Measurements from ENCODE around the gene CHCT1. TPM values are rescaled to one million over a fixed set of nuclear protein-coding genes. Genes with fewer than 3 reads are reported as not detected.

CHCT1 gene
- total RNA-seq, 1 experiment from 2014 or later = not detected

GRCh38 chr17:60442271-60443173, 20.2 kb downstream of the CHCT1 start:
- DNase-seq = no peak
- Histone ChIP-seq H3K27me3 (ENCODE audit: control insufficient read depth, insufficient read depth, low read length) (no peaks in the 10 kb centered on the region), H3K4me3 (ENCODE audit: insufficient read depth, low read depth, low read length) (no peak overlapping the region), H3K36me3 (replicated peaks; ENCODE audit: control insufficient read depth, insufficient read depth, low read length) (no peaks in the 10 kb centered on the region; the same call in 1 of the 2 replicates)

DNA sequence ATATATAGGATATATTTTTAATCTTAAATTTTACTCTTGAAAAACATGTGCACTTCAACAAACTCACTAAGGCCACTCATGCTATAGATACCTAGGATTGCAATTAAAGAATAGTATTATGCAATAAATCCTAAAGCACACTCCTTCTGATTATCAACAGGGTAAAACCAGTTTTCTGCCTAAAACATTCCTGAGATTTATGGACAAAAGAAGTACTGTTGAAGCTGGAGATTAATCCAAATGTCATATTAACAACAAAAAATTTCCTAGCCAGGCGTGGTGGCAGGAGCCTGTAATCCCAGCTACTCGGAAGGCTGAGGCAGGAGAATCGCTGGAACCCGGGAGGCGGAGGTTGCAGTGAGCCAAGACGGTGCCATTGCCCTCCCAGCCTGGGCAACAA, 21.4 kb downstream of the CHCT1 start:
- Histone ChIP-seq H3K36me3 (replicated peaks; ENCODE audit: control insufficient read depth, insufficient read depth, low read length) (no peaks in the 10 kb centered on the region; the same call in 1 of the 2 replicates), H3K4me3 (ENCODE audit: insufficient read depth, low read depth, low read length) (no peak overlapping the region), H3K27me3 (ENCODE audit: control insufficient read depth, insufficient read depth, low read length) (no peaks in the 10 kb centered on the region)
- DNase-seq = no peak

DNA sequence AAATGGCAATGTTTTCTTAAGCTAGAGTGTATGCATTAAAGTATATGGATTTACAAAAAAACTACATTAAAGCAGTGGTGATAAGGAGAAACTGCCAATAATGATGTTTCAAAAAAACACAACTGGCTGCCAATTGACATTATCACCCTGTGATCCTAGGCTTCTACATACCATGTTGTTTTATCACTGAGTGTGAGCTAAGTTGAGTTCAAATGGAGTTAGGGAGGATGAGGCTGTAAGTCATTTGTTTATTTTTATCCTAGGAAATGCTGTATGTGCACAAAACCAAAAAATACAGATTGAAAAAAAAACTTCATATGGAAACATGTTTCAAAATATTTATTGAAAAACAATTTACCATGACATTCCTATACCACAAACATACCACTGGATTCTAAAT, 22.9 kb downstream of the CHCT1 start:
- Histone ChIP-seq H3K27me3 (ENCODE audit: control insufficient read depth, insufficient read depth, low read length) (no peaks in the 10 kb centered on the region), H3K4me3 (ENCODE audit: insufficient read depth, low read depth, low read length) (no peak overlapping the region), H3K36me3 (replicated peaks; ENCODE audit: control insufficient read depth, insufficient read depth, low read length) (no peaks in the 10 kb centered on the region; the same call in 1 of the 2 replicates)
- no peak for DNase-seq

- DNase-seq = no peak
- Histone ChIP-seq H3K27me3 (ENCODE audit: control insufficient read depth, insufficient read depth, low read length) (no peaks in the 10 kb centered on the region), H3K36me3 (replicated peaks; ENCODE audit: control insufficient read depth, insufficient read depth, low read length) (no peaks in the 10 kb centered on the region; the same call in 1 of the 2 replicates), H3K4me3 (ENCODE audit: insufficient read depth, low read depth, low read length) (no peak overlapping the region)
These were observed 25.1 kb downstream of the CHCT1 start for GRCh38 chr17:60447375-60447774.

GRCh38 chr17:60451071-60451470, 28.8 kb downstream of the CHCT1 start:
- Histone ChIP-seq H3K4me3 (ENCODE audit: insufficient read depth, low read depth, low read length) (no peak overlapping the region), H3K36me3 (replicated peaks; ENCODE audit: control insufficient read depth, insufficient read depth, low read length) (peaks cover 3% of the 10 kb centered on the region; the same call in 1 of the 2 replicates), H3K27me3 (ENCODE audit: control insufficient read depth, insufficient read depth, low read length) (no peaks in the 10 kb centered on the region)
- DNase-seq = no peak

- peaks cover 3% of the 10 kb centered on the region; the same call in 1 of the 2 replicates for H3K36me3 ChIP-seq (replicated peaks; ENCODE audit: control insufficient read depth, insufficient read depth, low read length)
These were observed 29.7 kb downstream of the CHCT1 start for GRCh38 chr17:60451965-60452364.

DNA sequence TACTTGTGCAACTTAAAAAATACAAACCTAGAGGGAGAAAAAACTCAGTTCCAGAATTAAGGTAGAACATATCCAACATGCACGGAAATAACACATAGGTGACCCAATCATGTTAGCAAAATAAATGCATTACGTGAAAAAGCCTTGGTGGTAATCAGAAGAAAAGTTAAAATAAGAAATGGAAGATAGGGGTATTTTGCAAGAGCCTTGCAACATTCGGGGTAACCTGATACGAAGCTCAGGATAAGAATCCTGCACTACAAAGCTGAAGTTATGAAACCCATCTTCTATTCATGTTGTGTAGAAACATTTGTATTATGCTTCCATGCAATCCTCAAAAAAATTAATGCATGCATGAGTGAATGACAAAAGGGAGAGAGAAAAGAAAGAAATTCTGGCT, 33.1 kb downstream of the CHCT1 start:
- peaks cover 3% of the 10 kb centered on the region; the same call in 1 of the 2 replicates for H3K36me3 ChIP-seq (replicated peaks; ENCODE audit: control insufficient read depth, insufficient read depth, low read length)
- no peaks in the 10 kb centered on the region for H3K27me3 ChIP-seq (ENCODE audit: control insufficient read depth, insufficient read depth, low read length)
- no peak for DNase-seq
- H3K4me3 ChIP-seq (ENCODE audit: insufficient read depth, low read depth, low read length) = no peak overlapping the region

More at GRCh38 chr17:60451965-60452364, 29.7 kb downstream of the CHCT1 start:
- Histone ChIP-seq H3K4me3 (ENCODE audit: insufficient read depth, low read depth, low read length) (no peak overlapping the region), H3K27me3 (ENCODE audit: control insufficient read depth, insufficient read depth, low read length) (no peaks in the 10 kb centered on the region)
- DNase-seq = no peak

DNA sequence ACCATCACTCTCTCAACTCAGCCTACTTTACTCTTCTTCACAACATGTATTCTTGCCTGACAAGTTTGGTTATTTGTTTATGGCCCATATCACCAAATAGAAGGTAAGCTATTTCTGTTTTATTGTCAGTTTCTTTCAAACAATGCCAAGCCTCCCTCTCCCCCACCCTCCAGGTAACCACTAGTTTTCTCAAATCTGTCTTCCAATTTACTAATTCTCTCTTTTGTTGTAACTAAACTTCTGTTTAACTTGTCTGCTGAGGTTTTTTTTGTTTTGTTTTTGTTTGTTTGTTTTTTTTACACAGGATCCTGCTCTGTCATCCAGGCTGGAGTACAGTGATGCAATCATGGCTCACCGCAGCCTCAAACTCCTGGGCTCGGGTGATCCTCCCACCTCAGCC, 34.9 kb downstream of the CHCT1 start:
- Histone ChIP-seq H3K27me3 (ENCODE audit: control insufficient read depth, insufficient read depth, low read length) (no peaks in the 10 kb centered on the region), H3K36me3 (replicated peaks; ENCODE audit: control insufficient read depth, insufficient read depth, low read length) (peaks cover 3% of the 10 kb centered on the region), H3K4me3 (ENCODE audit: insufficient read depth, low read depth, low read length) (no peak overlapping the region)
- no peak for DNase-seq

DNA sequence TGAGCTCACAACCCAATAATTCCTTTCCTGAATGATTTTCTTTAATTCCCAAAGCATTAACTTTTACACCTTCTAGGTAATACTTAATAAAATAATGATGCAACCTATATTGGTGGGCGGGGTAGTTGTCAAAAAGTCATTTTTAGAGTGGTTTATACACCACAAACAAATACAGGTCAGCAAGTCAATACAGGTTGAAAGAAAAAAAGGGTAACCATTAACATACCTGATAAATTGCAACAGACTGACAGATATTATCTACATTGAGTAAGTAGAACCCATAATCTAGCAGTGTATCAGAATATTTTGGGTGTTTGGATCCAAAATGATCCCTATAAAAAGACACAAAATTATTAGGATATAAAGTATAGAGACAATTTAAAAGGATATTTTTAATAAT, 39.3 kb downstream of the CHCT1 start:
- DNase-seq = no peak
- no peak overlapping the region for H3K4me3 ChIP-seq (ENCODE audit: insufficient read depth, low read depth, low read length)
- H3K36me3 ChIP-seq (replicated peaks; ENCODE audit: control insufficient read depth, insufficient read depth, low read length) = no peaks in the 10 kb centered on the region; the same call in 1 of the 2 replicates
- no peaks in the 10 kb centered on the region for H3K27me3 ChIP-seq (ENCODE audit: control insufficient read depth, insufficient read depth, low read length)

GRCh38 chr17:60463157-60463835, 41.0 kb downstream of the CHCT1 start:
- H3K27me3 ChIP-seq (ENCODE audit: control insufficient read depth, insufficient read depth, low read length) = no peaks in the 10 kb centered on the region
- H3K4me3 ChIP-seq (ENCODE audit: insufficient read depth, low read depth, low read length) = no peak overlapping the region
- no peak for DNase-seq
- H3K36me3 ChIP-seq (replicated peaks; ENCODE audit: control insufficient read depth, insufficient read depth, low read length) = no peaks in the 10 kb centered on the region; the same call in 1 of the 2 replicates

DNA sequence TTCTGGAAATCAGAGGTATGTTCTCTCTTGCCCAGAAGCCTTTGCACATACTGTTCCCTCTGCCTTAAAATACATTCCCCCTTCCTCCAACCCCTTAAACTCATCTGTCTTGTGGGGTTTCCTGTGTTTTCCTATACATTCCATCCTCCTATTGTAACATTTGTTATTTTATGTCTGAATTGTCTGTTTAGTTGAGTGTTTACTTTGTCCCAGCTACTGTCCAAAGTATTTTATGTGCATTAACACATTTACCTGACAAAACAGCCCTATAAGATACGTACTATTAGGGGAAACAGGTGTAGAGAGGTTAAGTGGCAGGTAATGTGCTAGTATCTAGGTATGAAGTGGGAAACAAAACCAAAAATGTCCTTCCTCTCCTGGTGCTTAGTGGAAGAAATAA, 42.1 kb downstream of the CHCT1 start:
- no peak for DNase-seq
- Histone ChIP-seq H3K4me3 (ENCODE audit: insufficient read depth, low read depth, low read length) (no peak overlapping the region), H3K27me3 (ENCODE audit: control insufficient read depth, insufficient read depth, low read length) (no peaks in the 10 kb centered on the region), H3K36me3 (replicated peaks; ENCODE audit: control insufficient read depth, insufficient read depth, low read length) (no peaks in the 10 kb centered on the region; the same call in 1 of the 2 replicates)

DNA sequence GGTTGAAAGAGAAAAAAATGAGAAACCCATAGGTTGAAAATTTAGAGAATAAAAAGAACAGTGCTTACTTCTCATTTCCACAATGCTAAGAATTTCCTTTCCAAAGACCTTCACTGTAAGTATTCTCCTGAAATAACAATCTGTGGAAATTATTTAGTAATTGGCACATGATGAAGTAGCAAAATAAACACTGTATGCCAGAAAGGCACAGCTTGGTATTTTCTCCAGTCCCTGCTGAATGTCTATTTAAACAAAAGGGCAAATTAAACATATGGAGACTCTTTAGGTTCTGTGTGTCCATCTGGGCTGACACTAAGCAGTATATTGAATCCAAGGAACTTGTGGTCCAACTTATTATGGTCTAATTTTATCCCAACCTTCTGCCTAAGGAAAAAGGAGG, 46.1 kb downstream of the CHCT1 start:
- H3K4me3 ChIP-seq (ENCODE audit: insufficient read depth, low read depth, low read length) = no peak overlapping the region

DNA sequence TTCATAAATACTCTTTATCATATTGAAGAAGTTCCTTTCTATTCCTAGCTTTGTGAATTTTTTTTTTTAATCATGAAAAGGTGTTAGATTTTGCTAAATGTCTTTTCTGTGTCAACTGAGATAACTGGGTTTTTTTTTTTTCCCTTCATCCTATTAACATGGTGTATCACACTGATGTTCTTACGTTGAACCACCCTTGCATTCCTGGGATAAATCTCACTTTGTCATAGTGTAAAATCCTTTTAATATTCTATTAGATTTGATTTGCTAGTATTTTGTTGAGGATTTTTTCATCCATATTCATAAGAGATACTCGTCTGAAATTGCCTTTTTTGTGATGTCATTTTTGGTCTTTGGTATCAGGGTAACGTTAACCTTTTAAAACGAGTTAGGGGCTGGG, 49.2 kb downstream of the CHCT1 start:
- no peaks in the 10 kb centered on the region for H3K27me3 ChIP-seq (ENCODE audit: control insufficient read depth, insufficient read depth, low read length)
- no peak for DNase-seq
- H3K4me3 ChIP-seq (ENCODE audit: insufficient read depth, low read depth, low read length) = no peak overlapping the region
- H3K36me3 ChIP-seq (replicated peaks; ENCODE audit: control insufficient read depth, insufficient read depth, low read length) = no peaks in the 10 kb centered on the region

More for the DNA sequence above, 46.1 kb downstream of the CHCT1 start:
- Histone ChIP-seq H3K27me3 (ENCODE audit: control insufficient read depth, insufficient read depth, low read length) (no peaks in the 10 kb centered on the region), H3K36me3 (replicated peaks; ENCODE audit: control insufficient read depth, insufficient read depth, low read length) (no peaks in the 10 kb centered on the region)
- DNase-seq = no peak

DNA sequence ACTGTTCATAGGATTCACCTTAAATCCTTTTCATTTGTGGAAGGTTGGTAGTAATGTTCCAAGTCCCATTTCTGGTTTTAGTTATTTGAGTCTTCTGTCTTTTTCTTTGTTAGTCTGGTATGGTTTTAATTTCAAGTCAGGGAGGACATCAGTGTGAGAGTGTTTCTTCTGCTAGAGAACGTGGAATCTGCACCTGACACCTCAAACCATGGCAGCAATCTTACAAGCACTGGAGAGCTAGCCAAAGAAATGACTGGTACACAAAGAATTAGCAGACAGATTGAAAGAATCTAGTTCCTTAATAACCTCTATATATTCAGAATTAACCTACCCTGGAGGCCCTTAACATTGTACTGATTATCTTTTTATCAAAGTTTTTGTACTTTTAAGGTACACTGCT, 50.2 kb downstream of the CHCT1 start:
- Histone ChIP-seq H3K4me3 (ENCODE audit: insufficient read depth, low read depth, low read length) (no peak overlapping the region), H3K27me3 (ENCODE audit: control insufficient read depth, insufficient read depth, low read length) (no peaks in the 10 kb centered on the region), H3K36me3 (replicated peaks; ENCODE audit: control insufficient read depth, insufficient read depth, low read length) (no peaks in the 10 kb centered on the region)
- DNase-seq = no peak

- Histone ChIP-seq H3K36me3 (replicated peaks; ENCODE audit: control insufficient read depth, insufficient read depth, low read length) (no peaks in the 10 kb centered on the region), H3K4me3 (ENCODE audit: insufficient read depth, low read depth, low read length) (no peak overlapping the region), H3K27me3 (ENCODE audit: control insufficient read depth, insufficient read depth, low read length) (no peaks in the 10 kb centered on the region)
- DNase-seq = no peak
These were observed 51.5 kb downstream of the CHCT1 start for GRCh38 chr17:60473788-60474187.
